Esophagus squamous epithelium (tissue), 5 donors: ENCODE results near the gene NGB. TPM values are rescaled to one million over a fixed set of nuclear protein-coding genes. Genes with fewer than 3 reads are reported as not detected.

ENCODE experiments used
- DNase-seq: peaks from one replicate; lab custom pipeline; 2025; lab: John Stamatoyannopoulos, UW
- H3K27ac ChIP-seq, 4 donors: fragments of 200-600 bp; sonication (generic); one replicate each; pipeline ENCODE4 v1.5.1; 2016 to 2019; ENCODE audit warnings: mild to moderate bottlenecking in 1 of 4
- H3K27me3 ChIP-seq, 4 donors: fragments of 200-600 bp; sonication (generic); 1 replicate in 3 of 4; 2 replicates in 1 of 4; pipeline versions ENCODE4 v1.5.1 to v1.6.0; 2017 to 2021; ENCODE audit warnings: antibody characterized with exemption in 1 of 4
- H3K36me3 ChIP-seq, 3 donors: fragments of 200-600 bp; sonication (generic); one replicate each; pipeline ENCODE4 v1.5.1; 2016 to 2019
- H3K4me1 ChIP-seq, 3 donors: fragments of 200-600 bp; sonication (generic); one replicate each; pipeline ENCODE4 v1.5.1; 2017 to 2019
- H3K4me3 ChIP-seq, 4 donors: fragments of 200-600 bp; sonication (generic); 1 replicate in 3 of 4; 2 replicates in 1 of 4; pipeline ENCODE4 v1.5.1; 2016 to 2019; ENCODE audit warnings: mild to moderate bottlenecking in 2 of 4, moderate library complexity in 1 of 4
- H3K9me3 ChIP-seq, 3 donors: fragments of 200-600 bp; sonication (generic); one replicate each; pipeline ENCODE4 v1.5.1; 2016 to 2019
- POLR2A ChIP-seq, 4 donors: fragments of 450-650 bp; IDR thresholded peaks; one replicate each; pipeline ENCODE4 v1.6.1; 2017; ENCODE audit warnings: antibody characterized with exemption in 4 of 4, mild to moderate bottlenecking in 4 of 4, moderate library complexity in 3 of 4
- WGBS, 2 donors: methylation state at CpG; one replicate each; pipeline ENCODE4 v1.1.5; 2018; 5-methylcytosine and 5-hydroxymethylcytosine counted together
- intact Hi-C: fragments of 100-400 bp; cut with DNase I; formaldehyde crosslinking; loops from one replicate; pipeline ENCODE4 v1.15.0; 2022
- total RNA-seq, 4 donors: library from RNA; depleted of rRNA; stranded (reverse); fragments of >200 nt; gene quantifications; one replicate each; pipeline ENCODE4 v1.1.0, GENCODE V29; 2016
- TF ChIP-seq, protein P1 (sequence below), 6 experiments: fragments of 450-650 bp in 4 of 6; fragments of 200-600 bp in 2 of 6; sonication (generic) in 2 of 6; IDR thresholded peaks; one replicate each; pipeline ENCODE4 v1.5.1; 2016 to 2019; ENCODE audit warnings: antibody characterized with exemption in 6 of 6, mild to moderate bottlenecking in 4 of 6, moderate library complexity in 4 of 6
- donor health status: DM: yes; HTN: yes; CAD: no.

NGB gene
- total RNA-seq, 4 donors from 2014 or later, result not detected

DNA sequence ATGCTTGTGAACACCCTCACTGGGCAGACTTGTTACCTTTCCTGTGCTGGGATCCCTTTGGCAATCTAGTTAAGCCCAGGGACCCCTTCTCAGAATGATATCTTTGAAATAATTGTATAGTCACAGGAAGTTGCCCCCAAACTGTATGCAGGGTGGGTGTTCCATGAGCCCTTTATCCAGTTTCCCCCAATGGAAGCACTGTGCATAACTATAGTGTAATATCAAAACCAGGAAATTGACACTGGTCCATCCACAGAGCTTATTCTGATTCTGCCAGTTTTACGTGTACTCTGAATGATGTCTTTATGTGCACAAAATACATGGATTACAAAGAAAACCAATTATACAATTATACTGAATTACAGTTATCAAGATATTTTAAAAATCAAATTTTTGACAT lies 24.2 kb downstream of the NGB start:
- Histone ChIP-seq H3K4me1 (no peaks in the 10 kb centered on the region), H3K4me3 (no peak overlapping the region), H3K9me3 (no peaks in the 10 kb centered on the region), H3K27ac (no peak overlapping the region), H3K36me3 (peaks cover 0 to 49% (median 5%) of the 10 kb centered on the region in 3 donors), H3K27me3 (no peaks in the 10 kb centered on the region)
- no peak for DNase-seq
- intact Hi-C loops, result no loop called here
- 82 to 94% methylated on average over 1 of the region's 1 CpG for WGBS, 2 donors
- TF ChIP-seq, protein P1, sequence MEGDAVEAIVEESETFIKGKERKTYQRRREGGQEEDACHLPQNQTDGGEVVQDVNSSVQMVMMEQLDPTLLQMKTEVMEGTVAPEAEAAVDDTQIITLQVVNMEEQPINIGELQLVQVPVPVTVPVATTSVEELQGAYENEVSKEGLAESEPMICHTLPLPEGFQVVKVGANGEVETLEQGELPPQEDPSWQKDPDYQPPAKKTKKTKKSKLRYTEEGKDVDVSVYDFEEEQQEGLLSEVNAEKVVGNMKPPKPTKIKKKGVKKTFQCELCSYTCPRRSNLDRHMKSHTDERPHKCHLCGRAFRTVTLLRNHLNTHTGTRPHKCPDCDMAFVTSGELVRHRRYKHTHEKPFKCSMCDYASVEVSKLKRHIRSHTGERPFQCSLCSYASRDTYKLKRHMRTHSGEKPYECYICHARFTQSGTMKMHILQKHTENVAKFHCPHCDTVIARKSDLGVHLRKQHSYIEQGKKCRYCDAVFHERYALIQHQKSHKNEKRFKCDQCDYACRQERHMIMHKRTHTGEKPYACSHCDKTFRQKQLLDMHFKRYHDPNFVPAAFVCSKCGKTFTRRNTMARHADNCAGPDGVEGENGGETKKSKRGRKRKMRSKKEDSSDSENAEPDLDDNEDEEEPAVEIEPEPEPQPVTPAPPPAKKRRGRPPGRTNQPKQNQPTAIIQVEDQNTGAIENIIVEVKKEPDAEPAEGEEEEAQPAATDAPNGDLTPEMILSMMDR (IDR thresholded peaks at IDR 0.05), result no peak
- TF ChIP-seq POLR2A (IDR thresholded peaks at IDR 0.05), result no peak

DNA sequence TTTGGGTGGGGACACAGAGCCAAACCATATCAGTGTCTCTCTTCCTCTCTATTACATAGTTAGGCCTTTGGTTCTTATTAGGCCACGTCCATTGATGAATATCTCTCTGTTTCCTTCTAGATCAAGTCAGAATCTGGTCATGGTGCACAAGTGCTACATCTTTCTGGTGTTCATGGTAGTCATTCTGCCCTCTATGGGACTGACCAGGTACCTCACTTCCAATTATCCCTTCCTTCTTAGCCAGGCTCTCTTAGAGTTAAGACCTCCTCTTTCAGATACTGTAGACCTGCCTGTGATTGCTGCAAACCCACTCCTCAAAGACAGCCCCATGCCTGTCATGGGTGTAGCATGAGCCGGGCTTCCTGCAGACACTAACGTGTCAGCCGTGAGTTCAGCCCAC lies 25.2 kb downstream of the NGB start:
- H3K36me3 ChIP-seq, result peaks cover 0 to 40% (median 5%) of the 10 kb centered on the region in 3 donors
- no peak overlapping the region for H3K27ac ChIP-seq
- no peaks in the 10 kb centered on the region for H3K27me3 ChIP-seq
- DNase-seq, result no peak
- H3K4me3 ChIP-seq, result no peak overlapping the region
- no peaks in the 10 kb centered on the region for H3K9me3 ChIP-seq
- intact Hi-C loops, result no loop called here
- WGBS, 2 donors, result 68 to 83% methylated on average over 2 to 4 of the region's 4 CpGs
- TF ChIP-seq, protein P1 (IDR thresholded peaks at IDR 0.05), result peak in 1 of 6 experiments; percentile 7
- TF ChIP-seq POLR2A (IDR thresholded peaks at IDR 0.05), result no peak
- no peaks in the 10 kb centered on the region for H3K4me1 ChIP-seq

DNA sequence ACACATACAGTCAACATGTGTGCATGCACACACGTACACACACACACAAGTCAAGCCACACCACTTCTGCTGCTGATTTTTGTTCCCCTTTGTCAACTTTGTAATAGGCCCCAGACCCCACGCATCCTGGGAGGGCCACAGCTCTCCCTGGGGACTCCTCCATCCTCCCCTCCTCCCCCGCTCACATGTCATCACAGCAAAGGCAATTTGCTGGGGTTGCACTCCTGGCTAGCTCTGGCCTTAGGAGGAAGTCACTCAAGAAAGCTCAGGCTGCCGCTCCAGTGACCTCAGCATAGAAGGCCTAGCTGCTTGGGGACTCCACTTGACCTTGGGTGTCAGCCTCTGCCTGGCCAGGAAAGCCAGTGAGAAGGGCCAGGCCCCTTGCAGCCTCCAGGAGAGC lies 27.2 kb downstream of the NGB start:
- Histone ChIP-seq H3K27me3 (no peaks in the 10 kb centered on the region), H3K4me3 (no peak overlapping the region), H3K27ac (no peak overlapping the region), H3K4me1 (no peaks in the 10 kb centered on the region), H3K9me3 (no peaks in the 10 kb centered on the region), H3K36me3 (peaks cover 0 to 26% (median 5%) of the 10 kb centered on the region in 3 donors)
- intact Hi-C loops, result no loop called here
- DNase-seq, result no peak
- no peak for TF ChIP-seq POLR2A (IDR thresholded peaks at IDR 0.05)
- 76 to 82% methylated on average over 1 to 3 of the region's 4 CpGs for WGBS, 2 donors

DNA sequence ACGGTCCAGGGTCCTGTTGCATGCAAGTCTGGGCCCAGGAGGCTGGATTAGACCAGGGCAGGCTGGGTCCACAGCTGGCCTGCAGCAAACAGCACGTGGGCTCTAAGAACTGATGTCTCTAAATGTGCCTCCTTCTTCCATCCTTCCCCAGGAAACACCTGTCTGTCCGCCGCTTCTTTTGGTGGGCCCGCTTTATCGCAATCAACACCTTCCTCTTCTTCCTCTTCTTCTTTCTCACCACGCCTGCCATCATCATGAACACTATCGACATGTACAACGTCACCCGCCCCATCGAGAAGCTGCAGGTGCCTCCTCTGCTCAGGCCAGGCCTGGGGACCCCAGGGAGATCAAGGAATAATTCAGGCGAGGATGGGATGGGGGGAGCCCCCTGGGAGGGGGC lies 28.3 kb downstream of the NGB start:
- no peaks in the 10 kb centered on the region for H3K27me3 ChIP-seq
- peaks cover 0 to 21% (median 5%) of the 10 kb centered on the region in 3 donors for H3K36me3 ChIP-seq
- no peak overlapping the region for H3K27ac ChIP-seq
- WGBS, 2 donors, result 52 to 70% methylated on average over 3 to 6 of the region's 12 CpGs
- no peak overlapping the region for H3K4me3 ChIP-seq
- no peak for DNase-seq
- H3K4me1 ChIP-seq, result no peaks in the 10 kb centered on the region
- intact Hi-C loops, result no loop called here
- TF ChIP-seq, protein P1 (IDR thresholded peaks at IDR 0.05), result no peak
- no peak for TF ChIP-seq POLR2A (IDR thresholded peaks at IDR 0.05)
- H3K9me3 ChIP-seq, result no peaks in the 10 kb centered on the region

DNA sequence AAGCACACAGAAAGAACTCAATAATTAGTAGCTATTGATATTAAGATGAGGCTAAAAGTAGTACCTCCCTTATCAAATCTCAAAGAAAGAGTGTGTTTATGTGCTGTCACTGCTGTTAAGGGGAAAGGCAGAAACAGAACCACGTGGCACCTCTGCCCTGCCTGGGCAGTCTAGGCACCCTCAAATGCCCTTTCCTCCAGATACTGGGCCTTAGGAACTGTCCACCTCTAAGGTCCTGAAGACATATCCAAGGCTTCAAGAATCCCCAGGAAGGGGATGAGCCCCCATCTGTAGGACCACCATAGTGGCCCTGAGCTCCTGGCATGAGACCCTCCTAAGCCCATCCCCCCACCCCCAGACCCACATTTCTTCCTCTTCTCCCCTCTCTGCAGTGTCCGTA lies 29.1 kb downstream of the NGB start:
- H3K36me3 ChIP-seq, result peaks cover 0 to 21% (median 5%) of the 10 kb centered on the region in 3 donors
- intact Hi-C loops, result no loop called here
- DNase-seq, result no peak

More for the DNA sequence above, 29.1 kb downstream of the NGB start:
- H3K27me3 ChIP-seq, result no peaks in the 10 kb centered on the region
- 9 to 23% methylated on average over 1 of the region's 2 CpGs for WGBS, 2 donors
- no peaks in the 10 kb centered on the region for H3K4me1 ChIP-seq
- H3K4me3 ChIP-seq, result no peak overlapping the region
- TF ChIP-seq, protein P1 (IDR thresholded peaks at IDR 0.05), result no peak
- H3K9me3 ChIP-seq, result no peaks in the 10 kb centered on the region
- H3K27ac ChIP-seq, result no peak overlapping the region
